ENCODE data around the gene DEPDC5.

DNA sequence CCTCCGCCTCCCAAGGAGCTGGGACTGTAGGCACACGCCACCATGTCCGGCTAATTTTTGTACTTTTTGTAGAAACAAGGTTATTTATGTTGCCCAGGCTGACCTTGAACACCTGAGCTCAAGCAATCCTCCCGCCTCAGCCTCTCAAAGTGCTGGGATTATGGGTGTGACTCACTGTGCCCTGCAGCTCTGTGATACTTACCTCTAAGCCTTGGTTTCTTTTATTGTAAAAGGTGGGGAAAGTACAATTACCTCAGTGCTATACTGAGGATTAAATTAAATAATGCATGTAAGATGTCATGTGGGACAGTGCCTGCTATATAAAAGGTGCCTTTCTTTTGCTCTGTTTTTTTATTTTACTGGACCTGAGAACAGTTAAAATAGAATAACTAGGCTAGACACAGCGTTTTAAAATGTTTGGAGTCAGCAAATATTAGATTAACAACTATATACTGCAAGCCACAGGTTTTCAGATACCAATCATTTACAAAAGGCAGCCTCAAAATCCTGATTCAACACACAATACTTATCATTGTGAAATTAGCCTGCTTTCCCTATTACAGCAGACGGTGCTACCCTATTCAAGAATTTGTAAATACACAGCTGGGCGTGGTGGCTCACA is 33.9 kb upstream of the DEPDC5 start:
- TF ChIP-seq, protein P1, sequence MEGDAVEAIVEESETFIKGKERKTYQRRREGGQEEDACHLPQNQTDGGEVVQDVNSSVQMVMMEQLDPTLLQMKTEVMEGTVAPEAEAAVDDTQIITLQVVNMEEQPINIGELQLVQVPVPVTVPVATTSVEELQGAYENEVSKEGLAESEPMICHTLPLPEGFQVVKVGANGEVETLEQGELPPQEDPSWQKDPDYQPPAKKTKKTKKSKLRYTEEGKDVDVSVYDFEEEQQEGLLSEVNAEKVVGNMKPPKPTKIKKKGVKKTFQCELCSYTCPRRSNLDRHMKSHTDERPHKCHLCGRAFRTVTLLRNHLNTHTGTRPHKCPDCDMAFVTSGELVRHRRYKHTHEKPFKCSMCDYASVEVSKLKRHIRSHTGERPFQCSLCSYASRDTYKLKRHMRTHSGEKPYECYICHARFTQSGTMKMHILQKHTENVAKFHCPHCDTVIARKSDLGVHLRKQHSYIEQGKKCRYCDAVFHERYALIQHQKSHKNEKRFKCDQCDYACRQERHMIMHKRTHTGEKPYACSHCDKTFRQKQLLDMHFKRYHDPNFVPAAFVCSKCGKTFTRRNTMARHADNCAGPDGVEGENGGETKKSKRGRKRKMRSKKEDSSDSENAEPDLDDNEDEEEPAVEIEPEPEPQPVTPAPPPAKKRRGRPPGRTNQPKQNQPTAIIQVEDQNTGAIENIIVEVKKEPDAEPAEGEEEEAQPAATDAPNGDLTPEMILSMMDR (IDR thresholded peaks at IDR 0.05), result no peak
- TF ChIP-seq POLR2A (IDR thresholded peaks at IDR 0.05), result no peak
